Measurements from ENCODE around the gene MAGIX. TPM values are rescaled to one million over a fixed set of nuclear protein-coding genes. Genes with fewer than 3 reads are reported as not detected.

MAGIX gene
- total RNA-seq, 6 donors from 2014 or later: 7.3 to 16.3 (median 12.9) TPM

DNA sequence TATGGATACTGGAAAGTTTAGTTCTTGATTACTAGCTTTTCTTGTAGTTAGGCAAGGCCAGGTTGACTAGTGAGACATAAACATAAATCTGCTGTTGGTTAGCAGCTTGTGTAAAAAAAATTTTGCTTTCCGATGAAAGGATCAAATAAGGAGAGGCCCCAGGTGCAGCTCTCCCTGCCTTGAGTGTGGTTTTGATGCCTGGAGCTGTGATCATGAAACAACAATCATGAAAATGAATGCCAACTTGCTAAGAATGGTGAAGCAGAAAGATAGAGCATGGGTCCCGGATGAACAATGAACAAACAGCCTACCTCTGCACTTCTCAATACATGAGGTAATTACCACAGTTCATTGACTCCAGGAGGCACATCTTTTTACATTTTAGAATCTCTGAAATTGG lies 51.9 kb downstream of the MAGIX start:
- H3K4me1 ChIP-seq: no peaks in the 10 kb centered on the region
- DNase-seq: no peak
- H3K27ac ChIP-seq: no peak overlapping the region
- TF ChIP-seq EP300 (IDR thresholded peaks at IDR 0.05) (no peak), POLR2A (IDR thresholded peaks at IDR 0.05) (no peak), POLR2AphosphoS5 (IDR thresholded peaks at IDR 0.05) (no peak)
- TF ChIP-seq, protein P1, sequence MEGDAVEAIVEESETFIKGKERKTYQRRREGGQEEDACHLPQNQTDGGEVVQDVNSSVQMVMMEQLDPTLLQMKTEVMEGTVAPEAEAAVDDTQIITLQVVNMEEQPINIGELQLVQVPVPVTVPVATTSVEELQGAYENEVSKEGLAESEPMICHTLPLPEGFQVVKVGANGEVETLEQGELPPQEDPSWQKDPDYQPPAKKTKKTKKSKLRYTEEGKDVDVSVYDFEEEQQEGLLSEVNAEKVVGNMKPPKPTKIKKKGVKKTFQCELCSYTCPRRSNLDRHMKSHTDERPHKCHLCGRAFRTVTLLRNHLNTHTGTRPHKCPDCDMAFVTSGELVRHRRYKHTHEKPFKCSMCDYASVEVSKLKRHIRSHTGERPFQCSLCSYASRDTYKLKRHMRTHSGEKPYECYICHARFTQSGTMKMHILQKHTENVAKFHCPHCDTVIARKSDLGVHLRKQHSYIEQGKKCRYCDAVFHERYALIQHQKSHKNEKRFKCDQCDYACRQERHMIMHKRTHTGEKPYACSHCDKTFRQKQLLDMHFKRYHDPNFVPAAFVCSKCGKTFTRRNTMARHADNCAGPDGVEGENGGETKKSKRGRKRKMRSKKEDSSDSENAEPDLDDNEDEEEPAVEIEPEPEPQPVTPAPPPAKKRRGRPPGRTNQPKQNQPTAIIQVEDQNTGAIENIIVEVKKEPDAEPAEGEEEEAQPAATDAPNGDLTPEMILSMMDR (IDR thresholded peaks at IDR 0.05): no peak
- H3K4me3 ChIP-seq: no peak overlapping the region
- no peaks in the 10 kb centered on the region for H3K9me3 ChIP-seq
- H3K27me3 ChIP-seq: no peaks in the 10 kb centered on the region
- H3K36me3 ChIP-seq: no peaks in the 10 kb centered on the region
- no peak for ATAC-seq (ENCODE audit: low FRiP score in 2 of 2)
- 84 to 87% methylated on average over 2 of the region's 2 CpGs for WGBS, 2 donors

DNA sequence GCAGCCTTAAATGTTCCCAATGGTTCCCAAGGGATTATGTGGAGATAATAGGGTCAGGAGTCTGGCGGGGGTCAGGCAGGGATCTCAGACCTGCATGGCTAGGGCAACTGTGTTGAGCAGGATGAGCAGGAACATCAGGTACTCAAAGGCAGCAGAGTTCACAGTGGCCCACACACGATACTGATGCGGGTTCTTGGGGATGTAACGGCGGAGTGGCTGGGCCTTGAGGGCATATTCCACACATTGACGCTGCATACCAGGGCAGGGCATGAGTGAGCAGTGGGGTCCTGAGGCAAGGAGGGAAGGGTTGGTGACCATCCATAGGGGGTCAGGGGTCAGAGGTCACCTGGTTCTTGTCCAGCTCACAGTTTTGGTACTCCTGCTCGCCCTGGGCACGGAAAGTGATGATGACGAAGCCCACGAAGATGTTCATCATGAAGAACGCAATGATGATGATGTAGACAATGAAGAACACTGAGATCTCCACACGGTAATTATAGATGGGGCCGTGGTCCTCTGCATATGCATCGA lies 52.5 kb downstream of the MAGIX start:
- Histone ChIP-seq H3K27me3 (no peaks in the 10 kb centered on the region), H3K4me1 (no peaks in the 10 kb centered on the region), H3K36me3 (no peaks in the 10 kb centered on the region), H3K27ac (no peak overlapping the region), H3K9me3 (no peaks in the 10 kb centered on the region), H3K4me3 (no peak overlapping the region)
- WGBS, 2 donors: 91 to 92% methylated on average over 6 to 14 of the region's 14 CpGs
- TF ChIP-seq EP300 (IDR thresholded peaks at IDR 0.05): no peak
- TF ChIP-seq, protein P1 (IDR thresholded peaks at IDR 0.05): no peak
- TF ChIP-seq POLR2A (IDR thresholded peaks at IDR 0.05): no peak
- no peak for TF ChIP-seq POLR2AphosphoS5 (IDR thresholded peaks at IDR 0.05)
- no peak for DNase-seq
- ATAC-seq (ENCODE audit: low FRiP score in 2 of 2): no peak

Small RNA genes within 50 kb of the gene (small RNA-seq; reads per million reads assigned to genes)
- 0 reads per million in 4 donors for gene RN7SL262P

Other genes with a start within 250 kb of the MAGIX start
- 10 to 100 TPM; 16.3 to 36.1 (median 26.2) TPM for gene PIM2, start 243.7 kb upstream of the MAGIX start, total RNA-seq
- 100 to 1,000 TPM in 1 of 6 donors, 10 to 100 TPM in 5; 40.1 to 101 (median 49.6) TPM for gene OTUD5, start 205.2 kb upstream of the MAGIX start, total RNA-seq
- 1 to 10 TPM in 3 of 6 donors, under 1 TPM in 3; 0.61 to 3.1 (median 1.2) TPM for gene KCND1, start 190.9 kb upstream of the MAGIX start, total RNA-seq
- gene GRIPAP1, start 160.5 kb upstream of the MAGIX start, total RNA-seq: 100 to 1,000 TPM in 1 of 6 donors, 10 to 100 TPM in 5; 37.5 to 140 (median 50.8) TPM
- 10 to 100 TPM; 44.4 to 99.7 (median 72.3) TPM for gene TFE3, start 119.4 kb upstream of the MAGIX start, total RNA-seq
- 10 to 100 TPM in 3 of 6 donors, 1 to 10 TPM in 3; 6.0 to 13.5 (median 9.9) TPM for gene CCDC120, start 103.8 kb upstream of the MAGIX start, total RNA-seq
- gene PRAF2, start 88.8 kb upstream of the MAGIX start, total RNA-seq: 10 to 100 TPM; 12.5 to 26.2 (median 15.5) TPM
- gene WDR45, start 82.9 kb upstream of the MAGIX start, total RNA-seq: 100 to 1,000 TPM in 2 of 6 donors, 10 to 100 TPM in 4; 55.9 to 165 (median 74.2) TPM
- 10 to 100 TPM; 14.7 to 23.1 (median 20.4) TPM for gene GPKOW, start 39.0 kb upstream of the MAGIX start, total RNA-seq
- 100 to 1,000 TPM in 2 of 6 donors, 10 to 100 TPM in 4; 32.7 to 135 (median 58.4) TPM for gene PLP2, start 9.1 kb downstream of the MAGIX start, total RNA-seq
- gene PRICKLE3, start 23.6 kb downstream of the MAGIX start, total RNA-seq: 10 to 100 TPM; 14.4 to 43.0 (median 19.7) TPM
- gene SYP, start 37.4 kb downstream of the MAGIX start, total RNA-seq: 1 to 10 TPM; 2.1 to 8.0 (median 4.3) TPM
- gene CACNA1F, start 70.6 kb downstream of the MAGIX start, total RNA-seq: 1 to 10 TPM in 4 of 6 donors, under 1 TPM in 2; 0.46 to 6.3 (median 1.7) TPM
- 10 to 100 TPM in 5 of 6 donors, 1 to 10 TPM in 1; 9.9 to 22.0 (median 18.6) TPM for gene CCDC22, start 72.7 kb downstream of the MAGIX start, total RNA-seq
- under 1 TPM in 2 of 6 donors, not detected in 4; 0.23 to 0.54 TPM for gene FOXP3, start 102.0 kb downstream of the MAGIX start, total RNA-seq
- gene PPP1R3F, start 107.0 kb downstream of the MAGIX start, total RNA-seq: 10 to 100 TPM in 2 of 6 donors, 1 to 10 TPM in 4; 3.3 to 14.9 (median 7.1) TPM
- gene GAGE10, start 140.9 kb downstream of the MAGIX start, total RNA-seq: not detected
- gene GAGE12J, start 159.3 kb downstream of the MAGIX start, total RNA-seq: under 1 TPM in 1 of 6 donors, not detected in 5; 0.72 TPM
- not detected for gene GAGE13, start 168.8 kb downstream of the MAGIX start, total RNA-seq

Data from upper lobe of left lung (tissue), 6 donors.